Glutamatergic neuron (in vitro differentiated cells): ENCODE results near the gene MAP4K2. TPM values are rescaled to one million over a fixed set of nuclear protein-coding genes. Genes with fewer than 3 reads are reported as not detected.

Source experiments
- DNase-seq: peaks from one replicate; pipeline ENCODE4 v3.0.0; 2022
- H3K27ac Mint-ChIP-seq: one replicate; pipeline ENCODE4 v1.8.0; 2020; ENCODE audit warnings: mild to moderate bottlenecking, mixed read lengths, inconsistent platforms; ENCODE audit not compliant: unreplicated experiment
- H3K27me3 Mint-ChIP-seq: one replicate; pipeline ENCODE4 v1.8.0; 2020; ENCODE audit warnings: mild to moderate bottlenecking, moderate library complexity, mixed read lengths, inconsistent platforms; ENCODE audit not compliant: unreplicated experiment
- H3K36me3 Mint-ChIP-seq: one replicate; pipeline ENCODE4 v1.8.0; 2020; ENCODE audit warnings: mild to moderate bottlenecking, mixed read lengths, inconsistent platforms; ENCODE audit not compliant: unreplicated experiment
- H3K4me1 Mint-ChIP-seq: one replicate; pipeline ENCODE4 v1.8.0; 2020; ENCODE audit warnings: mild to moderate bottlenecking, low read depth, mixed read lengths, inconsistent platforms; ENCODE audit not compliant: unreplicated experiment
- H3K4me3 Mint-ChIP-seq: one replicate; pipeline ENCODE4 v1.8.0; 2020; ENCODE audit warnings: mild to moderate bottlenecking, mixed read lengths, inconsistent platforms; ENCODE audit not compliant: unreplicated experiment
- H3K9me3 Mint-ChIP-seq: one replicate; pipeline ENCODE4 v1.8.0; 2020; ENCODE audit warnings: mild to moderate bottlenecking, moderate library complexity, mixed read lengths, inconsistent platforms; ENCODE audit not compliant: unreplicated experiment
- CTCF ChIP-seq: fragments of 200-600 bp; sonication (generic); IDR thresholded peaks from one replicate; pipeline ENCODE4 v1.5.0; 2021; ENCODE audit not compliant: partially characterized antibody, unreplicated experiment
- total RNA-seq: library from RNA; stranded (reverse); fragmentation: NEBNext Ultra II Directional; extraction: Animal tissue kit (Norgen Biotek cat#: 25700); gene quantifications from one replicate; pipeline ENCODE4 v1.2.1, GENCODE V29; 2021; ENCODE audit not compliant: unreplicated experiment

MAP4K2 gene
- total RNA-seq, 1 donor from 2014 or later, result 15.9 TPM

GRCh38 chr11:64841592-64842365 lies 38.8 kb upstream of the MAP4K2 start:
- TF ChIP-seq CTCF, result no peak
- H3K27me3 Mint-ChIP-seq, result peaks cover 19% of the 10 kb centered on the region
- peaks cover 4% of the 10 kb centered on the region for H3K36me3 Mint-ChIP-seq
- peaks cover 5% of the 10 kb centered on the region for H3K9me3 Mint-ChIP-seq
- peaks cover 6% of the 10 kb centered on the region for H3K4me1 Mint-ChIP-seq
- DNase-seq, result no peak
- no peak overlapping the region for H3K4me3 Mint-ChIP-seq
- no peak overlapping the region for H3K27ac Mint-ChIP-seq

- no peak overlapping the region for H3K27ac Mint-ChIP-seq
- H3K36me3 Mint-ChIP-seq, result peaks cover 4% of the 10 kb centered on the region
- H3K4me1 Mint-ChIP-seq, result peaks cover 6% of the 10 kb centered on the region
- no peak overlapping the region for H3K4me3 Mint-ChIP-seq
- no peak for TF ChIP-seq CTCF
- no peak for DNase-seq
- peaks cover 14% of the 10 kb centered on the region for H3K27me3 Mint-ChIP-seq
- peaks cover 3% of the 10 kb centered on the region for H3K9me3 Mint-ChIP-seq
Measured at GRCh38 chr11:64839887-64840782, 37.1 kb upstream of the MAP4K2 start.

GRCh38 chr11:64839335-64839734 lies 36.3 kb upstream of the MAP4K2 start:
- H3K4me1 Mint-ChIP-seq, result peaks cover 6% of the 10 kb centered on the region
- peaks cover 2% of the 10 kb centered on the region for H3K9me3 Mint-ChIP-seq
- H3K4me3 Mint-ChIP-seq, result no peak overlapping the region
- H3K27ac Mint-ChIP-seq, result no peak overlapping the region
- peaks cover 4% of the 10 kb centered on the region for H3K36me3 Mint-ChIP-seq
- no peak for DNase-seq
- no peak for TF ChIP-seq CTCF
- H3K27me3 Mint-ChIP-seq, result peaks cover 12% of the 10 kb centered on the region

GRCh38 chr11:64838600-64839334 lies 35.8 kb upstream of the MAP4K2 start:
- no peaks in the 10 kb centered on the region for H3K9me3 Mint-ChIP-seq
- H3K4me1 Mint-ChIP-seq, result peaks cover 4% of the 10 kb centered on the region
- no peak overlapping the region for H3K4me3 Mint-ChIP-seq
- H3K27me3 Mint-ChIP-seq, result peaks cover 9% of the 10 kb centered on the region
- TF ChIP-seq CTCF, result no peak
- DNase-seq, result no peak
- peaks cover 4% of the 10 kb centered on the region for H3K36me3 Mint-ChIP-seq
- no peak overlapping the region for H3K27ac Mint-ChIP-seq
